Endothelial cell of umbilical vein (primary cell): ENCODE data around the gene TENT4B. TPM values are rescaled to one million over a fixed set of nuclear protein-coding genes. Genes with fewer than 3 reads are reported as not detected.

Experiments
- BruUV-seq: library from RNA; stranded (reverse); fragments of 400-500 nt; replicated peaks from 2 replicates; lab custom pipeline; 2021; lab: Mats Ljungman, UMichigan
- CTCF ChIA-PET: fragments of 300-600, 350-600 bp; sonication (Branson Sonifier 250); formaldehyde crosslinking; loops from one replicate; lab custom pipeline; 2021; ENCODE audit warnings: antibody characterized with exemption, inconsistent platforms; lab: Charles Lee
- POLR2A ChIA-PET: fragments of 300-600, 350-600 bp; sonication (Branson Sonifier 250); formaldehyde crosslinking; loops from one replicate; lab custom pipeline; 2021; ENCODE audit warnings: antibody characterized with exemption, inconsistent platforms; lab: Charles Lee
- DNase-seq: peaks from one replicate; pipeline ENCODE4 v3.0.0-alpha.2; 2011; ENCODE audit warnings: low read depth, low spot score
- FAIRE-seq: peaks from 2 replicates; lab custom pipeline; 2011; peaks lifted over from hg19 to GRCh38; lab: Jason Lieb, UNC
- H2AFZ ChIP-seq: 2 replicates; pipeline ENCODE4 v1.6.0; 2012; ENCODE audit warnings: low read depth, low read length, control low read depth, inconsistent platforms
- H3K27ac ChIP-seq: 2 replicates; pipeline ENCODE4 v1.5.1; 2011; ENCODE audit warnings: low read depth, mild to moderate bottlenecking, control low read depth, low read length, moderate library complexity; ENCODE audit not compliant: insufficient read depth
- H3K27me3 ChIP-seq, 2 experiments: 2 replicates each; pipeline versions ENCODE4 v1.6.0 to v1.6.1; 2011; ENCODE audit warnings: low read length in 2 of 2, mixed read lengths in 1 of 2; ENCODE audit not compliant: control insufficient read depth in 2 of 2, insufficient read depth in 2 of 2
- H3K36me3 ChIP-seq, 2 experiments: 2 replicates in 1 of 2; 3 replicates in 1 of 2; pipeline ENCODE4 v1.5.1; 2011; ENCODE audit warnings: low read length in 2 of 2, mild to moderate bottlenecking in 1 of 2, moderate library complexity in 1 of 2; ENCODE audit not compliant: control insufficient read depth in 2 of 2, insufficient read depth in 2 of 2; ENCODE audit errors: extremely low read depth in 1 of 2
- H3K4me1 ChIP-seq: 3 replicates; pipeline ENCODE4 v1.5.1; 2011; ENCODE audit warnings: mild to moderate bottlenecking, low read length; ENCODE audit not compliant: control insufficient read depth, insufficient read depth; ENCODE audit errors: extremely low read depth
- H3K4me2 ChIP-seq: 2 replicates; pipeline ENCODE4 v1.6.1; 2011; ENCODE audit warnings: low read length, control low read depth, mixed read lengths; ENCODE audit not compliant: insufficient read depth
- H3K4me3 ChIP-seq, 3 experiments: fragments of 200-600 bp in 1 of 3; sonication (generic), shearing (Covaris generic) in 1 of 3; replicated peaks in 1 of 3; 2 replicates each; pipeline ENCODE4 v1.5.1; 2011 to 2016; ENCODE audit warnings: control low read depth in 3 of 3, low read length in 3 of 3, mild to moderate bottlenecking in 2 of 3, inconsistent platforms in 1 of 3, low read depth in 1 of 3, moderate library complexity in 1 of 3; ENCODE audit not compliant: insufficient read depth in 1 of 3
- H3K79me2 ChIP-seq: 2 replicates; pipeline ENCODE4 v1.6.0; 2012; ENCODE audit warnings: low read length, inconsistent platforms; ENCODE audit not compliant: control insufficient read depth, insufficient read depth
- H3K9ac ChIP-seq: replicated peaks from 2 replicates; pipeline ENCODE3; 2011; ENCODE audit warnings: low read length, control low read depth; ENCODE audit not compliant: insufficient read depth; ENCODE audit errors: extremely low read depth
- H3K9me1 ChIP-seq: replicated peaks from 3 replicates; pipeline ENCODE4 v1.6.0; 2011; ENCODE audit warnings: mild to moderate bottlenecking, low read length; ENCODE audit not compliant: control insufficient read depth, insufficient read depth; ENCODE audit errors: extremely low read depth
- H3K9me3 ChIP-seq: replicated peaks from 2 replicates; pipeline ENCODE4 v1.5.1; 2012; ENCODE audit warnings: low read length, inconsistent platforms; ENCODE audit not compliant: control insufficient read depth, insufficient read depth
- H4K20me1 ChIP-seq: replicated peaks from 2 replicates; pipeline ENCODE3; 2011; ENCODE audit warnings: mild to moderate bottlenecking, low read length; ENCODE audit not compliant: control insufficient read depth, insufficient read depth; ENCODE audit errors: extremely low read depth
- EZH2 ChIP-seq: IDR thresholded peaks from 2 replicates; pipeline ENCODE4 v1.6.1; 2012; ENCODE audit warnings: borderline replicate concordance, low read depth, mild to moderate bottlenecking, moderate library complexity, low read length, inconsistent platforms; ENCODE audit not compliant: severe bottlenecking
- FOS ChIP-seq: IDR thresholded peaks from 2 replicates; pipeline ENCODE4 v1.6.1; 2011; ENCODE audit warnings: mild to moderate bottlenecking, low read length, moderate library complexity, borderline replicate concordance; ENCODE audit not compliant: insufficient read depth
- GATA2 ChIP-seq: IDR thresholded peaks from 2 replicates; pipeline ENCODE4 v1.7.0; 2011; ENCODE audit warnings: low read depth, mild to moderate bottlenecking, moderate library complexity, mixed read lengths, low read length; ENCODE audit not compliant: insufficient read length, insufficient read depth
- JUN ChIP-seq: IDR thresholded peaks from 2 replicates; pipeline ENCODE4 v1.6.1; 2011; ENCODE audit warnings: borderline replicate concordance, low read depth; ENCODE audit not compliant: insufficient read length, insufficient read depth
- MYC ChIP-seq: IDR thresholded peaks from one replicate; pipeline ENCODE4 v1.6.1; 2011; ENCODE audit warnings: mild to moderate bottlenecking, low read depth, low read length
- POLR2A ChIP-seq: IDR thresholded peaks from 2 replicates; pipeline ENCODE4 v1.6.1; 2012; ENCODE audit warnings: low read depth, mild to moderate bottlenecking, control low read depth, low read length
- POLR2AphosphoS5 ChIP-seq: IDR thresholded peaks from 2 replicates; pipeline ENCODE4 v1.6.1; 2012; ENCODE audit warnings: low read depth, mild to moderate bottlenecking, control low read depth, low read length, moderate library complexity; ENCODE audit not compliant: insufficient read depth
- dilution Hi-C: fragments of 300-500 bp; cut with MboI; formaldehyde crosslinking; loops from one replicate; pipeline ENCODE4 v1.15.0; 2019; ENCODE audit warnings: low sequenced_read_pairs; ENCODE audit not compliant: extremely low pct_ligation_motif_present
- intact Hi-C: fragments of 100-400 bp; cut with micrococcal nuclease; formaldehyde crosslinking; loops from one replicate; pipeline ENCODE4 v1.10.0; 2022
- polyA plus RNA-seq, 4 experiments: library from polyadenylated mRNA; depleted of rRNA in 3 of 4; stranded (reverse) in 3 of 4; unstranded in 1 of 4; fragments of >200 nt; gene quantifications; 2 replicates each; pipeline versions ENCODE4 v1.2.1 to v1.2.3, GENCODE V29; 2011 to 2012; ENCODE audit warnings: missing spikeins in 1 of 4
- total RNA-seq: library from RNA; stranded (reverse); gene quantifications from 2 replicates; pipeline ENCODE4 v1.2.3, GENCODE V29; 2021
- TF ChIP-seq, protein P1 (sequence below): IDR thresholded peaks from 2 replicates; pipeline ENCODE4 v1.6.1; 2011; ENCODE audit not compliant: insufficient read depth, insufficient read length
- TF ChIP-seq, protein P2 (sequence below), 2 donors: IDR thresholded peaks; 1 replicate in 1 of 2; 2 replicates in 1 of 2; pipeline ENCODE4 v1.5.1; 2011; ENCODE audit warnings: low read length in 2 of 2, mild to moderate bottlenecking in 2 of 2, moderate library complexity in 2 of 2, control low read depth in 1 of 2, inconsistent platforms in 1 of 2, low read depth in 1 of 2; ENCODE audit not compliant: insufficient read depth in 1 of 2; ENCODE audit errors: extremely low read depth in 1 of 2

TENT4B gene
- total and polyA plus RNA-seq, 2 donors (not counting 3 experiments of a cell fraction or from before 2014, with no cell fraction given), result 4.2 to 13.1 TPM

DNA sequence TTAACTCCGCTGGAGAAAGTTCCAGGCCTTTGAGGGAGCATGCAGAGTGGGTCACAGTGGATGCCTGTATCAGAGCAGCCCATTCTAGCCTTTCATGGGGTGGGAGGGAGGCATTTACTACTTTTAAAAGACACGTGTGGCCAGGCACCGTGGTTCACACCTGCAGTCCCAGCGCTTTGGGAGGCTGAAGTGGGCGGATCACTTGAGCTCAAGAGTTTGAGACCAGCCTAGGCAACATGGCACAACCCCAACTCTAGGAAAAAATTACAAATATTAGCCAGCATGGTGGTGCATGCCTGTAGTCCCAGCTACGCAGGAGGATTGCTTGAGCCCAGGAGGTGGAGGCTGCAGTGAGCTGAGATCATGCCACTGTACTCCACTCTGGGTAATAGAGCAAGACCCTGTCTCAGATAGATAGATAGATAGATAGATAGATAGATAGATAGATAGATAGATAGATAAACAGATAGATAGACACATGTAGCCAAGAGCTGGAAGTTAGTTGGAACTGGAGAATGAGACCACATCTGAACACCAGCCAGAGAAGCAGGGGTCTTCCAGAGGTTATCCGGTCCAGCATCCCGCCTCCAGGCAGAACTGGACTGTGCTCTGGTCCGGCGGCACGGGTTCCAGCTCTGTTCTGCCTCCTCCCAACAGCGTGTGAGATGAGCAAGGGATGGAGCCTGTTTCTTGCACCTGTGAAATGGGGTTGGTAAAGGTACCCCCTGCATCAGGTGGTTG lies 116.8 kb downstream of the TENT4B start:
- Histone ChIP-seq H3K9ac (no peak overlapping the region), H3K36me3 (no peaks in the 10 kb centered on the region), H3K9me3 (no peaks in the 10 kb centered on the region), H3K27me3 (no peaks in the 10 kb centered on the region), H3K9me1 (no peaks in the 10 kb centered on the region), H3K4me1 (peaks cover 14% of the 10 kb centered on the region), H3K79me2 (no peaks in the 10 kb centered on the region), H3K27ac (no peak overlapping the region), H2AFZ (no peak overlapping the region), H4K20me1 (no peaks in the 10 kb centered on the region), H3K4me3 (no peak overlapping the region), H3K4me2 (no peak overlapping the region)
- no peak for FAIRE-seq
- dilution Hi-C loops (no loop called here), intact Hi-C loops (loop anchor here (5.0 kb wide), 1 partner anchor 97 kb away; the partner anchor contains the start of gene BRD7)
- no peak for DNase-seq
- CTCF ChIA-PET, result interaction anchor here (0.9 to 1.0 kb wide), 2 partner anchors 9 to 17 kb away, joined by 3 to 4 read pairs; no protein-coding TSS in a partner anchor
- no TSS peak for BruUV-seq
- TF ChIP-seq, protein P1, sequence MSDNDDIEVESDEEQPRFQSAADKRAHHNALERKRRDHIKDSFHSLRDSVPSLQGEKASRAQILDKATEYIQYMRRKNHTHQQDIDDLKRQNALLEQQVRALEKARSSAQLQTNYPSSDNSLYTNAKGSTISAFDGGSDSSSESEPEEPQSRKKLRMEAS, result no peak
- TF ChIP-seq GATA2, result no peak
- TF ChIP-seq FOS, result no peak
- TF ChIP-seq POLR2AphosphoS5, result no peak
- TF ChIP-seq, protein P2, sequence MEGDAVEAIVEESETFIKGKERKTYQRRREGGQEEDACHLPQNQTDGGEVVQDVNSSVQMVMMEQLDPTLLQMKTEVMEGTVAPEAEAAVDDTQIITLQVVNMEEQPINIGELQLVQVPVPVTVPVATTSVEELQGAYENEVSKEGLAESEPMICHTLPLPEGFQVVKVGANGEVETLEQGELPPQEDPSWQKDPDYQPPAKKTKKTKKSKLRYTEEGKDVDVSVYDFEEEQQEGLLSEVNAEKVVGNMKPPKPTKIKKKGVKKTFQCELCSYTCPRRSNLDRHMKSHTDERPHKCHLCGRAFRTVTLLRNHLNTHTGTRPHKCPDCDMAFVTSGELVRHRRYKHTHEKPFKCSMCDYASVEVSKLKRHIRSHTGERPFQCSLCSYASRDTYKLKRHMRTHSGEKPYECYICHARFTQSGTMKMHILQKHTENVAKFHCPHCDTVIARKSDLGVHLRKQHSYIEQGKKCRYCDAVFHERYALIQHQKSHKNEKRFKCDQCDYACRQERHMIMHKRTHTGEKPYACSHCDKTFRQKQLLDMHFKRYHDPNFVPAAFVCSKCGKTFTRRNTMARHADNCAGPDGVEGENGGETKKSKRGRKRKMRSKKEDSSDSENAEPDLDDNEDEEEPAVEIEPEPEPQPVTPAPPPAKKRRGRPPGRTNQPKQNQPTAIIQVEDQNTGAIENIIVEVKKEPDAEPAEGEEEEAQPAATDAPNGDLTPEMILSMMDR (IDR thresholded peaks at IDR 0.05; ENCODE audit: extremely low read depth in 1 of 2, insufficient read depth in 1 of 2, low read depth in 1 of 2, low read length in 2 of 2), result no peak
- no peak for TF ChIP-seq JUN
- TF ChIP-seq MYC, result no peak
- no peak for TF ChIP-seq EZH2
- no peak for TF ChIP-seq POLR2A
- POLR2A ChIA-PET, result no interaction called here
